ENCODE results near the gene CNTNAP5.
A peak's percentile ranks its signal among the peaks of the same experiment; 100 is the strongest.

The CNTNAP5 gene

GRCh38 chr2:124523096-124523495 lies 498.0 kb downstream of the CNTNAP5 start:
- H3K4me1 ChIP-seq (ENCODE audit: insufficient read depth, insufficient read length): no peaks in the 10 kb centered on the region
- no peak overlapping the region for H3K9ac ChIP-seq (ENCODE audit: insufficient read length, low read depth)
- H3K4me3 ChIP-seq (ENCODE audit: insufficient read length, low read depth): no peak overlapping the region
- H3K36me3 ChIP-seq (ENCODE audit: insufficient read depth, insufficient read length, low read length): no peaks in the 10 kb centered on the region
- TF ChIP-seq ZNF274 (IDR thresholded peaks at IDR 0.05; ENCODE audit: low read depth, low read length): no peak
- TF ChIP-seq SUZ12 (IDR thresholded peaks at IDR 0.05; ENCODE audit: extremely low read depth, insufficient read depth, insufficient read length): no peak
- no peak for TF ChIP-seq YY1 (IDR thresholded peaks at IDR 0.05; ENCODE audit: insufficient read depth, insufficient read length)
- no peak for DNase-seq (ENCODE audit: low read depth, low spot score)
- H3K27me3 ChIP-seq (ENCODE audit: insufficient read depth, insufficient read length): no peaks in the 10 kb centered on the region
- no peaks in the 10 kb centered on the region for H3K9me3 ChIP-seq (ENCODE audit: insufficient read depth, low read length)

- Histone ChIP-seq H3K9me3 (ENCODE audit: insufficient read depth, low read length) (no peaks in the 10 kb centered on the region), H3K9ac (ENCODE audit: insufficient read length, low read depth) (no peak overlapping the region), H3K4me1 (ENCODE audit: insufficient read depth, insufficient read length) (no peaks in the 10 kb centered on the region), H3K27me3 (ENCODE audit: insufficient read depth, insufficient read length) (no peaks in the 10 kb centered on the region), H3K4me3 (ENCODE audit: insufficient read length, low read depth) (no peak overlapping the region), H3K36me3 (ENCODE audit: insufficient read depth, insufficient read length, low read length) (no peaks in the 10 kb centered on the region)
- TF ChIP-seq ZNF274 (IDR thresholded peaks at IDR 0.05; ENCODE audit: low read depth, low read length) (no peak), YY1 (IDR thresholded peaks at IDR 0.05; ENCODE audit: insufficient read depth, insufficient read length) (no peak), SUZ12 (IDR thresholded peaks at IDR 0.05; ENCODE audit: extremely low read depth, insufficient read depth, insufficient read length) (no peak)
- DNase-seq (ENCODE audit: low read depth, low spot score): no peak
Observed at GRCh38 chr2:124524155-124524915, 499.2 kb downstream of the CNTNAP5 start.

GRCh38 chr2:124526221-124526620 lies 501.1 kb downstream of the CNTNAP5 start:
- H3K4me3 ChIP-seq (ENCODE audit: insufficient read length, low read depth): no peak overlapping the region
- no peaks in the 10 kb centered on the region for H3K27me3 ChIP-seq (ENCODE audit: insufficient read depth, insufficient read length)
- TF ChIP-seq YY1 (IDR thresholded peaks at IDR 0.05; ENCODE audit: insufficient read depth, insufficient read length) (no peak), ZNF274 (IDR thresholded peaks at IDR 0.05; ENCODE audit: low read depth, low read length) (no peak), SUZ12 (IDR thresholded peaks at IDR 0.05; ENCODE audit: extremely low read depth, insufficient read depth, insufficient read length) (no peak)
- H3K9me3 ChIP-seq (ENCODE audit: insufficient read depth, low read length): no peaks in the 10 kb centered on the region
- H3K36me3 ChIP-seq (ENCODE audit: insufficient read depth, insufficient read length, low read length): no peaks in the 10 kb centered on the region
- no peak for DNase-seq (ENCODE audit: low read depth, low spot score)
- no peak overlapping the region for H3K9ac ChIP-seq (ENCODE audit: insufficient read length, low read depth)
- no peaks in the 10 kb centered on the region for H3K4me1 ChIP-seq (ENCODE audit: insufficient read depth, insufficient read length)

- H3K27me3 ChIP-seq (ENCODE audit: insufficient read depth, insufficient read length): no peaks in the 10 kb centered on the region
- no peak for TF ChIP-seq YY1 (IDR thresholded peaks at IDR 0.05; ENCODE audit: insufficient read depth, insufficient read length)
- TF ChIP-seq ZNF274 (IDR thresholded peaks at IDR 0.05; ENCODE audit: low read depth, low read length): no peak
- TF ChIP-seq SUZ12 (IDR thresholded peaks at IDR 0.05; ENCODE audit: extremely low read depth, insufficient read depth, insufficient read length): no peak
- H3K4me3 ChIP-seq (ENCODE audit: insufficient read length, low read depth): no peak overlapping the region
Observed at GRCh38 chr2:124530203-124530602, 505.1 kb downstream of the CNTNAP5 start.

GRCh38 chr2:124533226-124533954 lies 508.3 kb downstream of the CNTNAP5 start:
- H3K4me3 ChIP-seq (ENCODE audit: insufficient read length, low read depth): no peak overlapping the region
- no peaks in the 10 kb centered on the region for H3K9me3 ChIP-seq (ENCODE audit: insufficient read depth, low read length)
- no peaks in the 10 kb centered on the region for H3K4me1 ChIP-seq (ENCODE audit: insufficient read depth, insufficient read length)
- peak overlapping the region; percentile 7 for H3K9ac ChIP-seq (ENCODE audit: insufficient read length, low read depth)
- TF ChIP-seq ZNF274 (IDR thresholded peaks at IDR 0.05; ENCODE audit: low read depth, low read length): no peak
- TF ChIP-seq SUZ12 (IDR thresholded peaks at IDR 0.05; ENCODE audit: extremely low read depth, insufficient read depth, insufficient read length): no peak
- no peak for TF ChIP-seq YY1 (IDR thresholded peaks at IDR 0.05; ENCODE audit: insufficient read depth, insufficient read length)
- DNase-seq (ENCODE audit: low read depth, low spot score): peak; percentile 61
- no peaks in the 10 kb centered on the region for H3K36me3 ChIP-seq (ENCODE audit: insufficient read depth, insufficient read length, low read length)
- no peaks in the 10 kb centered on the region for H3K27me3 ChIP-seq (ENCODE audit: insufficient read depth, insufficient read length)

More at GRCh38 chr2:124530203-124530602, 505.1 kb downstream of the CNTNAP5 start:
- Histone ChIP-seq H3K9ac (ENCODE audit: insufficient read length, low read depth) (no peak overlapping the region), H3K4me1 (ENCODE audit: insufficient read depth, insufficient read length) (no peaks in the 10 kb centered on the region), H3K36me3 (ENCODE audit: insufficient read depth, insufficient read length, low read length) (no peaks in the 10 kb centered on the region), H3K9me3 (ENCODE audit: insufficient read depth, low read length) (no peaks in the 10 kb centered on the region)
- DNase-seq (ENCODE audit: low read depth, low spot score): peak; percentile 30

GRCh38 chr2:124534028-124534427 lies 508.9 kb downstream of the CNTNAP5 start:
- H3K27me3 ChIP-seq (ENCODE audit: insufficient read depth, insufficient read length): no peaks in the 10 kb centered on the region
- DNase-seq (ENCODE audit: low read depth, low spot score): no peak
- TF ChIP-seq ZNF274 (IDR thresholded peaks at IDR 0.05; ENCODE audit: low read depth, low read length): no peak
- TF ChIP-seq SUZ12 (IDR thresholded peaks at IDR 0.05; ENCODE audit: extremely low read depth, insufficient read depth, insufficient read length): no peak
- no peak for TF ChIP-seq YY1 (IDR thresholded peaks at IDR 0.05; ENCODE audit: insufficient read depth, insufficient read length)
- no peak overlapping the region for H3K9ac ChIP-seq (ENCODE audit: insufficient read length, low read depth)
- H3K4me3 ChIP-seq (ENCODE audit: insufficient read length, low read depth): no peak overlapping the region
- H3K36me3 ChIP-seq (ENCODE audit: insufficient read depth, insufficient read length, low read length): no peaks in the 10 kb centered on the region
- no peaks in the 10 kb centered on the region for H3K4me1 ChIP-seq (ENCODE audit: insufficient read depth, insufficient read length)
- H3K9me3 ChIP-seq (ENCODE audit: insufficient read depth, low read length): no peaks in the 10 kb centered on the region

GRCh38 chr2:124535816-124536215 lies 510.7 kb downstream of the CNTNAP5 start:
- DNase-seq (ENCODE audit: low read depth, low spot score): no peak
- Histone ChIP-seq H3K4me1 (ENCODE audit: insufficient read depth, insufficient read length) (no peaks in the 10 kb centered on the region), H3K4me3 (ENCODE audit: insufficient read length, low read depth) (no peak overlapping the region), H3K9me3 (ENCODE audit: insufficient read depth, low read length) (no peaks in the 10 kb centered on the region), H3K9ac (ENCODE audit: insufficient read length, low read depth) (no peak overlapping the region), H3K27me3 (ENCODE audit: insufficient read depth, insufficient read length) (no peaks in the 10 kb centered on the region), H3K36me3 (ENCODE audit: insufficient read depth, insufficient read length, low read length) (no peaks in the 10 kb centered on the region)
- no peak for TF ChIP-seq ZNF274 (IDR thresholded peaks at IDR 0.05; ENCODE audit: low read depth, low read length)
- TF ChIP-seq SUZ12 (IDR thresholded peaks at IDR 0.05; ENCODE audit: extremely low read depth, insufficient read depth, insufficient read length): no peak
- no peak for TF ChIP-seq YY1 (IDR thresholded peaks at IDR 0.05; ENCODE audit: insufficient read depth, insufficient read length)
